Bronchial epithelial cell (primary cell): ENCODE data around the gene ZFAND5. TPM values are rescaled to one million over a fixed set of nuclear protein-coding genes. Genes with fewer than 3 reads are reported as not detected.

ENCODE experiments used
- DNase-seq: peaks from one replicate; pipeline ENCODE4 v3.0.0-alpha.2; 2010; ENCODE audit warnings: low read depth
- FAIRE-seq: peaks from 2 replicates; lab custom pipeline; 2011; peaks lifted over from hg19 to GRCh38; lab: Jason Lieb, UNC
- H3K27me3 ChIP-seq: 2 replicates; pipeline ENCODE4 v1.5.1; 2011; ENCODE audit warnings: low read length; ENCODE audit not compliant: control insufficient read depth, insufficient read depth
- H3K36me3 ChIP-seq: 2 replicates; pipeline ENCODE4 v1.5.1; 2011; ENCODE audit warnings: low read length; ENCODE audit not compliant: control insufficient read depth, insufficient read depth
- H3K4me3 ChIP-seq: 2 replicates; pipeline ENCODE4 v1.5.1; 2011; ENCODE audit warnings: mild to moderate bottlenecking, low read depth, low read length, control low read depth
- CTCF ChIP-seq: IDR thresholded peaks from 2 replicates; pipeline ENCODE4 v1.5.1; 2011; ENCODE audit warnings: mild to moderate bottlenecking, moderate library complexity, low read length, control low read depth, inconsistent platforms; ENCODE audit not compliant: insufficient read depth, severe bottlenecking
- total RNA-seq: library from RNA; depleted of rRNA; stranded (reverse); fragments of >200 nt; gene quantifications from 2 replicates; pipeline ENCODE4 v1.2.1, GENCODE V29; 2014

Gene ZFAND5
- total RNA-seq, 1 donor from 2014 or later, result 36.1 TPM

- DNase-seq (peak; percentile 41), FAIRE-seq (no peak)
- no peak for TF ChIP-seq CTCF
- no peak overlapping the region for H3K4me3 ChIP-seq
- H3K27me3 ChIP-seq, result no peaks in the 10 kb centered on the region
- no peaks in the 10 kb centered on the region for H3K36me3 ChIP-seq
Observed at GRCh38 chr9:72322259-72322658, 42.7 kb downstream of the ZFAND5 start.

- H3K36me3 ChIP-seq, result no peaks in the 10 kb centered on the region
- FAIRE-seq, result no peak
- H3K4me3 ChIP-seq, result no peak overlapping the region
- H3K27me3 ChIP-seq, result no peaks in the 10 kb centered on the region
- peak; percentile 55 for DNase-seq
- TF ChIP-seq CTCF, result no peak
Observed at GRCh38 chr9:72315510-72316311, 49.3 kb downstream of the ZFAND5 start.

GRCh38 chr9:72315089-72315509, 49.9 kb downstream of the ZFAND5 start:
- FAIRE-seq, result no peak
- H3K4me3 ChIP-seq, result no peak overlapping the region
- H3K36me3 ChIP-seq, result no peaks in the 10 kb centered on the region
- DNase-seq, result no peak
- H3K27me3 ChIP-seq, result no peaks in the 10 kb centered on the region
- TF ChIP-seq CTCF, result no peak

- no peaks in the 10 kb centered on the region for H3K36me3 ChIP-seq
- H3K27me3 ChIP-seq, result no peaks in the 10 kb centered on the region
- DNase-seq (peak; percentile 67), FAIRE-seq (no peak)
- no peak for TF ChIP-seq CTCF
- H3K4me3 ChIP-seq, result no peak overlapping the region
Observed at GRCh38 chr9:72313507-72313906, 51.5 kb downstream of the ZFAND5 start.

- DNase-seq (no peak), FAIRE-seq (no peak)
- Histone ChIP-seq H3K36me3 (no peaks in the 10 kb centered on the region), H3K27me3 (no peaks in the 10 kb centered on the region), H3K4me3 (no peak overlapping the region)
- no peak for TF ChIP-seq CTCF
Observed at GRCh38 chr9:72312386-72312987, 52.5 kb downstream of the ZFAND5 start.
